Fibroblast of skin of abdomen (primary cell): Measurements from ENCODE around the gene CYSTM1.
"Not testable (repeated sequence)": the region's sequence is repeated elsewhere in the genome, so short reads cannot be mapped to it uniquely, and the experiment has no call there.

Experiments used
- DNase-seq: peaks from one replicate; pipeline ENCODE4 v3.0.0-alpha.2; 2013

The CYSTM1 gene

DNA sequence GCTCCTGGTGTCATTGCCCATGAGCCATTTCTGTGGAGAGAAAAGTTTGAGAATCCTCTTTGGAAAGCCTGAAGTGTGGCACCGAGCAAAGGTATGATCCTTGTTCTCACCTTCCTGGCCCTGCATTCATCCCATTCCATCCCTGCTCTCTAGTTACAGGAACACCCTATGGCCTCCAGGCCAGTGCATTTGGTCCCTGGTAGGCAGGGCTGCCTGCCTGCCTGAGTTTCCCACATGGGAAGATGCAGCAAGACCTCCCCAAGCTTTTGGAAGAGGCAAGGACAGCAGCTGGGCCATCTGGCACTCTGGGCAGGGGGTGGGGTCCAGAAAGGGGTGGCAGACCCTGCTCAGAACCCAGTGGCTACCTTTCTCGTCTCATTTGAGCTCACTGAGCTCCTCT lies 24.8 kb upstream of the CYSTM1 start:
- DNase-seq, result no peak

DNA sequence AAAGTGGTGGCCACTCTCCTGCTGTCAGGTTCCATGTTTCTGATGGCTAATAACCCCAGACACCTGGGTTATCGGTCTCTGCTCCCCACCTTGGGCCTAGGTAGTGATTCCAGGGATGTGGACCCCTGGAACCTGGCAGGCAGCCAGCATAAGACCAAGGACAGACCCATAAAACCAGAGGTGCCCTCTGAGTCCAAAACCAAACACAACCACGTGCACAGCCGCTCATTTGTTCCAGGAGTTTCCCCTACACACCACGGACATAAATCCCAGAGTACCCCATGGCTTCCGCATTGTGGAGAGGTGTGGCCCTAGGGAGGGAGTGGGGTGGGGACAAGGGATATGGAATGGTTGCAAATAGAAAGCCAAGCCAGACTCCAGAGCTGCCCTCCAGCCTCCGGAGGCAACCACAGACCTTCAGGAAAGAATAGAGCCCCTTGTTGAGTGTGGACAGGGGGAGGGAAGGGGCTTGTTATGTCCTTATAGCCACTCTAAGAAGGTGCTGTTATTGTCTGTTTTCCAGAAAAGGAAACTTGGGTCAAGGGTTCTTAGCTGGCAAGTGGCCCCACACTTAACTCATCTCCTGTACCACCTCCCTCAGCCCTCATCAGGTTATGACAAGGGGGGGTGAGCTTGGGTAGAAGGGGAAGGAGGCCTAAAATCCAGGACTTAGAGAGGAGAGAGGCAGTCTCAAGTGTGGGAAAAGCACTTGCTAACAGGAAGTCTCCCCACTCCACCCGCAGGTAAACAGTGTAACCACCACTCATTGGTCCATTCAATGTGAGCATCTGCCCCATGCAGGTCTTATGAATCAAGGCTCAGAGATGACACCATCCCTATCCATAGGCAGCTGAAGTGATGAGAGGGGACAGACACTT lies 23.6 kb upstream of the CYSTM1 start:
- DNase-seq, result no peak

DNA sequence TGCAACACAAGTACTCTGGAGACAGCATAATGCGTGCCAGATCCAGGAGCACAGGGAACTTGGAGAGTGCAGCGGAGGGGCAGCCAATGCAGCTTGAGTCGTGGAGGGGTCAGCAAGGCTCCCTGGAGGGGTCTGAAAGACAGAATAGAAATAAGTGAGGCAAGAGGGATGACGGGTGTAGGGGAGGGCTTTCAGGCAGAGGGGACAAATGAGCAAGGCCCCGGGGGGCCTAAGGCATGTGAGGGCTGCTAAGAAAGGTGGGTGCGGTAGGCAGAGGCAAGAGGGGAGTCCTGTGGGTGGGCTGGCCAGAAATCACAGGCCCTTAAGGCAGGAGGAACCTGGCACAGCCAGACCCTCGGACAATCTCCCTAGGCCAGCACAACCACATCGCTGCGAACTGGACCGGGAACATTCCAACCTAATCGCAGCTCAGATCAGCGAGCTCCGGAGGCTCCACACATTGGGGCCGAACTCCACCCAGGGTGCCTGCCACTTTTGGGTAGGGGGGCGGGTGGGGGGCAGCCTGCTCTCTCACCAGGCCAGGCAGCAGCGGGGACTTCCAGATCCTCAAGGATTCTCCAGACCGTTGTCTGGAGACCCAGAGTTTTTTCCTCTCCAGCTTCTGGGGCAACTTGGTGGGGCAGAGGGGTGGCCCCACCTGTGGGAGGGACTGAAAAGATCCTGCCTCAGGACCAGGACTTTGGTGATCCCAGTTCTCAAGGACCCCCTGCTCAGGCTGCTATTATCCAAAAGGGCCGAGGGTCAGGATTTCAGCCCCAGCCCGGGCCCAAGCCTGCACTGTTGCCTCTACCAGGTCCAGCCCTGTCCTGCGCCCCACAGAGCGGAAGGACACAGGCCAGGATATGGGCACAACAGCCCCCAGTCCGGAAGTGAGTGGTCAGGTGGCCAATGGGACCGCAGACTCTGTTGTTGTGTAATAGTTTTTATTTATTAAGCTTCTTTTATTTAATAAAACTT lies 22.7 kb upstream of the CYSTM1 start:
- DNase-seq, result no peak

DNA sequence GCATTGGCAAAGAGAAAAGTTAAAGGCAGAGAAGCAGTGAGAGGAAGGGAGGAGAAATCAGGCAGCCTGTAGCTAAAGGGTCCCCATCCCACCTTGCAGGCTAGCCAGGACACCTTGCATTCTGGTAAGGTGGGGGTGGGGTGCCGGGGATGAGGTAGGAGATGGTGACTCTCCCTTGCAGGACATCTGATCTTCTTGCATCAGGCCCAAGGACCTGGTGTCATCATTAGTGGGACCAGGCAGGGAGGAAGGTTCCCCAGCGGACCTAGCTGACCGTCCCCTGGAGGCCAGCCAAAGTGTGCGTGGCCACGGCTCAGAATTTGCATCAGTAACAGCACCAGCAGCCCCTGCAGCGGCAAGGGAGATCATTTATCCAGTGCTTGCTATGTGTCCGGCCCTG lies 21.7 kb upstream of the CYSTM1 start:
- no peak for DNase-seq

DNA sequence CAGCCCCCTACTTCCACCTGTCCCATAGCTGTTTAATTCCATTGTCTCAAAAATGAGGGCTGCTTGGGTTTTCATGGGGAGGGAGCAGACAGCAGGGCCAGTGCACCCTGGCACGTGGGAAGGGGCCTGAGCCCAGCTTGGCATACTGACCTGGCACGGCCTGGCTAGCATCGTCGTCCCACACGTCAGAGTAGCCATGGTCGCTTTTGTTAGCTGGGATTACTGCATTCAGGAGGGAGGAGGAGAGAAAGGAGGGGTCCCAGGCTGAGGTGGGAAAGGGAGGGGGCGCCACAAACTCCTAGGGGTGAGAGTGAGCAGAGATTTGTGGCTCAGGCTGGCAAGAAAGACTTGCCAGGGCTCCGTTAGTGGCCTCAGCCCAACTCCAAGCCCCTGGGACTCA lies 21.1 kb upstream of the CYSTM1 start:
- no peak for DNase-seq

DNA sequence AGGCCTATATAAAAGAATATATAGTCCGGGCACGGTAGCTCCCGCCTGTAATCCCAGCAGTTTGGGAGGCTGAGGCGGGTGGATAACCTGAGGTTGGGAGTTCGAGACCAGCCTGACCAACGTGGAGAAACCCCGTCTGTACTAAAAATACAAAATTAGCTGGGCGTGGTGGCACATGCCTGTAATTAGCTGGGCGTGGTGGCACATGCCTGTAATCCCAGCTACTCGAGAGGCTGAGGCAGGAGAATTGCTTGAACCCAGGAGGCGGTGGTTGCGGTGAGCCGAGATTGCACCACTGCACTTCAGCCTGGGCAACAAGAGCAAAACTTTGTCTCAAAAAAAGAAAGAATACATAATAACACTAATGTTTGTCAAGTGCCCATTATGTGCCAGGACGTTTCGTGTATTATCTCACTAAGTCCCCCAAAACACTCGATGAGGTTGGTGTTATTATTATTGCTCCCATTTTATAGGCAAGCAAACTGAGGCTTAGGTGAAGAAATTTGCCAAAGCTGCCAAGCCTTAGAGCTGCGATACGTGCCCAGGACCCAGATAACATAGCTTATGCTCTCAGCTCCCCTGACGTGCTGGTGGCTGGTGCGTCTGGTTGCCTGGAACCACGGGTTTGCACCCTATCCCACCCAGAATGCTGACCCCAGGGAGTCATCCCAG lies 20.1 kb upstream of the CYSTM1 start:
- not testable (repeated sequence) for DNase-seq

DNA sequence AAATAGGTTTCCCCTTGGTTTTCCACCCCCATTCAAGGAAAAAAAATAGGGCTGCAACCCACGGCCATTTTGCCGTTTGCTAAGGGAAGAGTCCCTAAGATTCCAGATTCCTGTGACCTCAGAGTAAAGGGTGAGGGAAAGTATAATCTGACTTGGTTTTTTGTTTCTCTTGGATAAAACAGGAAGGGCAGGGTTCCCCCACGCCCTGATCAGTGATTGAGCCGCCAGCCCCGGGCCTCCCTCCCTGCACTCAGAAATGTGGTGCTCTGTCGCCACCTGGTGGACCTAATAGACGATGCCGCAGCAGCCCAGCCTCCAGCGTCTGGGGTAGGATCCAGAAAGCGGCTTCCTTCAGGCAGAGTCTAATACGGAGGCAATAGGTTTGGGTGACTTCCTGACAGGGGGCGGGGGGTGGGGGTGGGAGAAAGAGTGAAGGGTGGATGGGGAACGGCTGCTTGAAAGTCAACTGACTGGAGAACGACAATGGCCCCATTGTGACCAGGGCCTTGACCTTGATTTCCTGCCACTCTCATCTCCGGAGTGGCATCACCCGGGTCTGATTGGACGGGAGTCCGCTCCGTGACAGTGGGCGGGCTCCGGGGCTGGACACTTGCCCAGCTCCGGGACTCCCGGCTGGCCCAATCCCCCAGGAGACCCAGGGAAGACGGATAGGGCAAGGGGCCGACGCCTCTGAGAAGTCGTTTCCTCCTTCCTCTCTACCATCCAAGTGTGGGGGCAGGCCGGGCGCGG lies 17.8 kb upstream of the CYSTM1 start:
- peak; percentile 74 for DNase-seq

DNA sequence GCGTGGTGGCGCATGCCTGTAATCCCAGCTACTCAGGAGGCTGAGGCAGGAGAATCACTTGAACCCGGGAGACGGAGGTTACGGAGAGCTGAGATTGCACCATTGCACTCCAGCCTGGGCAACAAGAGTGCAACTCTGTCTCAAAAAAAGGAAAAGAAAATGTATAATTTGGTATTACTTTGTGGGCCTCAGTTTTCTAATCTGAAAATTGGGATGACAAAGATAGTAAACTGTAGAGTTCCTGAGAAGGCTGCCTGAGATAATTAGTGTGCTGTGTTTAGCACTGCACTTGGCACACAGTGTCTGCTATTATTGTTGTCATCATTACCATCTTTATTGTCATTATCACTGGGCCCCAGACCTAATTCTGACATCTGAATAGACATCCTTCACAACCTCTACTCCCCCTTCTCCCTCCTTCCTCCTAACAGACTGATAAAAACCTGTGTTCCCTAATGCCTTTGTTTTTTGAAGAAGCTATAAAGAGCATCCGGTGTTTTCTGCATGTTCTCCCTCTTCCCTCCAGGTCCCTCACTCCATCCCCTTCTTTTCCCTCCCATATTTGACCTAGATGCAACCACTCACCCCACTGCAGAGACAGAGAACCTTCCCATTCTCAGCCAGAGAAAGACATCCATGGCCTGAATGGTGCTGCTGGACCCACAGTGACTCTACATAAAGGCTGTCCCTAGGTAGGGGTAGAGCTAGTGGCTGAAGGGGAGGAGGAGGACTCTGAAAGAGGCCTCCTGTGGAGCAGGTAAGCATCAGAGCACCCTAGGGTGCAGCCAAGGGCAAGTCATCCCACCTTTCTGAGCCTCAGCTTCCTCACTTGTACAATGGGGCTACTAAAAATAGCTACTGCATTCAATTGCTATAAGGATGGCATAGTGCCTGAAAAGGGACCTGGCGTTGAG lies 15.7 kb upstream of the CYSTM1 start:
- DNase-seq, result no peak

DNA sequence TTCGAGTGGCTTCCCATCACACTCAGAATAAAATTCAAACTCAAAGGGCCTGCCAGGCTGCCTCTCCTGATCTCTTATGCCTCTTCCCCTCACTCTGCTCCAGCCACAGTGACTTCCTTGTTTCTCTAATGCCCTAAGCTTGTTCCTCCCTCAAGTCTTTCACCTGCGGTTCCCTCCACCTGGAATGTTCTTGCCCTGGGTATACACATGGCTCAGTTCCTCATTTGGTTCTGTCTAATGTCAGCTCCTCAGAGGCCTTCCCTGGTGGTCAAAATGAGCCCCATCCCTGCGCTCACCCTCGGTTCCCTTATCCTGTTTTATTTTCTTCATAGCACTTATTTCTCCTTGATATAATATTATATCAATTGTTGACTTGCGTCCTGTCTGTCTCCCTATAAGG lies 12.7 kb upstream of the CYSTM1 start:
- DNase-seq, result no peak

DNA sequence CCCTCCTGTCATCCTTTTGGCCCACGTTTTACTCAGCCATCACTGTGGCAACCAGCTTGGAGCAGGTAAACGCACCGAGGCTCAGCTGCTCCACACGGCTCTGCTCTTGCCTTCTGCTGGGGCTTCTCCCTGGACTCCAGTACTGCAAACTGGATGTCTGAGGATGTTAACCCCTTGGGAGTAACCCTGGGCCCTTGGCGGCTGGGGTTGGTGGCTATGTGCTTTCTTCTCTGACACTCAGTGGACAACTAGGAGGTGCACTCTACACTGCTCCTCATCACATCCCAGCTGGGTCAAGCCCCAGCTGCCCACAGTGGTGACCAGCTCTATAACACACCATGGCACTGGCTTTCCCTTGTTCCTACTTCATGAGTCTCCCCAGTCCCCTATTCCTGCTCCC lies 12.2 kb upstream of the CYSTM1 start:
- no peak for DNase-seq

DNA sequence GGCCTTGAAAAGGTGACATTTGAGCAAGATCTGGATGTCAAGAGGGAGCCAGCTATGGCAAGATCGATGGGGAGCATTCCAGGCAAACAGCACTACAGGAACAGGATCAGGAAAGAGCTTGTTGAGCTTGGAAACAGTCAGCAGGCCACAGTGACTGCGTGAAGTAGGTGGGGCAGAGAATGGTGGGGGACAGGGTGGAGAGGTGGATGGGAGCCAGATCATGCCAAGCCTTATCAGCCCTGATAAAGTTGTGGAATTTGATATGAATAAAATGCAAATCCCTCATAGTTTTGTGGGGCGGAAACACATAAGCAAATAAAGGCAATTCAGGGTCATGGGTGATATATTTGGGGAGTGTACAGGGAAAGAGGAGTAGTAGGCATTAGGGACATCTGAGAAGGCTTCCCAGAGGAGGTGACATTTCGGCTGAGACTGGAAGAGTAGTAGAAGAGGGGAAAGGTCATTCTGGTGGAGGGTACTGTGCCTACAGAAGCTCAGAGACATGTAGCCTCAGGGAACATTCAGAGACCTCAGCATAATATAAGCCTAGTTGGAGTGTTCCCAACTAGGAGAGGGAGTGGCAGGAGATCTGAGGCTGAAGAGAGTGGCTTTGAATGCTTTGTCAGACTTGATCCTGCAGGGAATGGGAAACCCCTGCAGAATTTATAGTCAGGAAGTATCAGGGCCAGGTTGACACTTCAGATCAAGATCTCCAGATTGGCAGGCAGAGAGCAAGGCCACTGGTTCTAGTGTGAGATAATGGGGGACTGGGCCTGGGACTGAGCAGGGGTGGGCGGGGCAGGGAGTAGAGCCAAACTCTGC lies 9.7 kb upstream of the CYSTM1 start:
- no peak for DNase-seq

DNA sequence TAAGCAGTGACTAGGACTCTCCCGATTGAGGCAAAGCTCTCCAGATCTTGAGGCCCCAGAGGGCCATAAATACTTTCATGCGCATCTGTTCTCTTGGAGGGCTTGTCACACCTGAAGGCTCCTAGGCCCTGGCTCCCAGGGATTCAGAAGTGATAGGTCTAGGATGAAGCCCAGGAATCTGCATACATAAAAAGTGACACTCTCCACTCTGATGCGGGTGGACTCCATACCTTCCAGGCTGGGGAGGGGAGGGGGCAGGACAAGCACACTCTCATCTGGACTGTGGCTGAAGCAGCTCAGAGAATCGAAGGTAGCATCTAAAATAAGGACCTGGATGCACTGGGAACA lies 9.1 kb upstream of the CYSTM1 start:
- no peak for DNase-seq

DNA sequence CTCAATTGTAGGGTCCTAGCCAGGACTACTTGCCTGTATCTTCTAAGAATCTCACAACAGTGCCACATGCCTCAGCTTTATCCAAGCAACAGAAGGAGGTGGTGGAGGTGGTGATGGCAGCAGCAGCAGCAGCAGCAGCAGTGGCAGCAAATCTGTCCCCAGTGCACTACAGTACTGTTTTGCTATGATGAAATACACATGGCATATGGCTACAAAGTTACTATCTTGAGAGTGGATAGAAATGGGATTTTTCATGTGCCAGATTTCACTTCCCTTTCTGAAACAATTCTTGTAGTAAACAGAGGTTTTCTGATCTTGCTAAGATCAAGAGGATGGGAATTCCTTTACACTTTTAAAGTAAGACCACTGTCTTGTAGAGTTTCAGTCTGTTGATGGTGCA lies 8.1 kb upstream of the CYSTM1 start:
- DNase-seq, result no peak

DNA sequence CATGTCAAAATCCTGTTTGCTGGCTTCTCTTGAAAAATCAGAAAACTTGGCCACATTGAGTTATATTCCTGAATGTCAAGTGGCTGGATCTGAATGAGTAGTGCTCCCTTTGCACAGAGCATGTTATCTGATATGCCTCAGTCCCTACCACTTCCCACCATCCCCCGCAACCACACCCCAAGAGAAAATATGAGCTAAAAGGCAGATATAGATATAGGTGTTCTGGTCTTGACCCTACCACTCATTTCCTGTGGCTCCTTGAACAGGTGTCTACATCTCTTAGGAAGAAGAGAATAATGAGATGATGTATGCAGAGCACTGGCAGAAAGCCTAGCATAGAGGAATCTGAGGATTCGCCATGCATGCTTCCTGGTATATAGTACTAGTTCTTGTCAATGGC lies 6.6 kb upstream of the CYSTM1 start:
- no peak for DNase-seq

DNA sequence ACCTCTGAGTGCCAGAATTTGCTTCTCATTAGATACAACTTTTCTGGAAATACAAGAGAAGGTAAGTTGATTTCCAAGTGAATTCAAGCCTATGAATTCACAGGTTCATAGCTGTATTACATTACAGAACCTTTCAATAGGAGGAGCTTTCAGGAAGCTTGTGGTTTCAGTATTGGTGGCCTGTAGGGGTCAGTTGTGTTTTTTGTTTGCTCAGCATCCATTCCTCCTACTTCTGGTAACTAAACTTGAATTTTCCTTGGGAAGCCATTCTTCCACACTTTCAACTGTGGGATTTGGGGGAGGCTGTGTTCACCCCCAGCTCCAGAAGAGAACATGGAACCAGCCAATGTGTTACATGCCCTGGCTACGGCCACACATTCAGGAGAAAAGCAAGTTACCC lies 5.6 kb upstream of the CYSTM1 start:
- no peak for DNase-seq

DNA sequence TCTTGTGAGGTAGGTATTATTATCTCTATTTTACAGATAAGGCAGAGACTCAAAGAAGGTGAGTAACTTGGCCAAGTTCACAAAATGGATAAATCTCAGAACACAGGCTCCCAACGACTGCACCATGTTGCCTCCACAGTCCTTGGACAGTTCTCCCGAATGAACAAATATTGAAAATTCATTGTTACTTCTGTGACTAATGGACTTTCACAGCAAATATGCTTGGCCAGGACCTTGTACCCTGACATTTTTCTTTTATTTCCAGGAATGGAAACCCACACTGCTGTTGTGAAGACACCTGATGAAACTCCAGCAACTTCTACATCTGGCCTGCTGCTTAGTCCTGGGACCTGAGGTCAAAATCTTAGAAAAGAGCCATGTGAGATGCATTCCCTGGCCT lies 2.5 kb upstream of the CYSTM1 start:
- DNase-seq, result no peak

DNA sequence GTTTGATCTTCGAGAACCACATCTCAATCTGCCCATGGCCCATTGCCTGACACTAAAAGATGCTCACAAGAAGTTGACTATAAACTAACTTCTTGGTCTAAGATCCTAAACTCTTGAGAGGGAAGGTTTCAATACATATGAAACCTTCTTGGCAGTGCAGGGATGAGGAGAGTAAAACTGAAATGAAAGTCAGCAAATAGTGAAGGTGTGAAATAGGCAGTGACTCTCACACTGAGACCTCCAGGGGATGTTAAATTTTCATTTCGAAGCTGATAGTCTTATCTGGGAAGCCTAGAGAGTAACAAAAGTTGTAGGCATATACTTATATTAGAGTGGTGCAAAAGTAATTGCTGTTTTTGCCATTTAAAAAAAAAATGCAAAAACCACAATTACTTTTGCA lies 974 bp upstream of the CYSTM1 start:
- DNase-seq, result no peak

DNA sequence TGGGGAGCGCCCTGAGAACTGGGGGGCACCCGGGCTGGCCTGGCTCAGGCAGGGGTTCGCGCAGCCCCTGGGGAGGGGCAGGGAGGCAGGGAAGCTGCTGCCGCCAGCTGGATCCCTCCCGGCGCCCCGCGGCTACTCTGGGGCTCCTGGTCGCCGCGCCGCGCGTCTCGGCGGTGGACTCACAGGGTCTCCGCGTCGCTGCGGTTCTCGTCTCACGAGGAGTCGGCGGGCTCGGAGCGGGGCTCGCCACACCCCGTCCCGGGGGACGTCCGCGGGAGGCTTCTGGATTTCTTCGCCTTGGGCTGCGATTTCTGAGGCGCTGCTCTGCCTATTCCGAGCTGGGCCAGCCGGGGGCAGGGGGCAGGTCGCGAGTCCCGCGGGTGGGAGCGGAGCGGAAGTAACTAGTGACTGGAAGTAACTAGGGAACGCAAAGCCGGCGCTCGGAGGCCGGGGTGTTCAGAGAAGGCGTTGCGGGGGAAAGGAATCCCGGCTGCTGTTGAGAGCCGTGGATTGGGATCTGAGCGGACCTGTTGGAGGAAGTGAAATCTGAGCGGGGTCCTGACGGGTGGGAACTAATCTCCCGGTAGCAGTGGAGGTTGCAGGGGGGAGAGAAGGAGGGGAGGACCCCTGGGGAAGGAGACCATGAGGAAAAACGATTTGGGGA lies 511 bp downstream of the CYSTM1 start:
- DNase-seq, result peak; percentile 61

DNA sequence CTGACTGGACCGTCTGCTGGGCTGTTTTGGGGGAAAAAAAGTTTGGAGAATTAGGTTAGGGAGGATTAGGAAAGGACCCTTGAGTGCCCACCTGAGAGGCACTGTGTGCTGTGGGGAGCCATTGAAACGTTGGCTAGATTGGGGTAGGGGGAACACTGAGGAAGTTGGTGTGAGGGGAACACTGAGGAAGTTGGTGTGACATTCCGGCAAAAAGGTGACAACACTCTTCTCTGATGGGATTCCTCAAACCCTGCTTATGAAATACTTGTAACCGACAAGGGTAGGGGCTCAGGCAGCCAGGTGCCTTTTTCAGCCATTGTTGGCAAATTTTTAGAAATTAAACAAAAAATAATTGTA lies 1.0 kb downstream of the CYSTM1 start:
- DNase-seq, result no peak

DNA sequence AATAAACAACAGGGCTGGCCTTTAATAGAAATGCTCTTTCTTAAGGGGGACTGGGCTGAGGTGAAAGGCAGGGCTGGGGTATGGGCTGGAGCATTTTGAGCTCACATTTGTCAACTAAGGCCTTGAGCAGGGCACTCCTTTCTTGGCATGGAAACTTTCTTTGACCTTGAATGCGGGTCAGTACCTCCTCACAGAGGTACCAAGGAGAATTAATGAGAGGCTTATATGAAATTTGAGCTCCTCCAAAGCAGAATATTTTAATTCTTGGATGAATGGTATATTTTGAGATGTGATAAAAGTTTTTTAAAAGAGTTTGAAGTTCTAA lies 3.1 kb downstream of the CYSTM1 start:
- DNase-seq, result no peak
